HL-60/S4 (cell line): ENCODE measurements around the gene CAPZA2.
"Not testable (repeated sequence)": the region's sequence is repeated elsewhere in the genome, so short reads cannot be mapped to it uniquely, and the experiment has no call there.

ENCODE experiments used
- in situ Hi-C: fragments of 300-500 bp; cut with MboI; formaldehyde crosslinking; loops from 2 replicates; pipeline ENCODE4 v1.14.3; 2022; ENCODE audit warnings: low sequenced_read_pairs

The CAPZA2 gene

GRCh38 chr7:116952635-116953371 lies 90.4 kb downstream of the CAPZA2 start:
- in situ Hi-C loops = no loop called here

- in situ Hi-C loops = no loop called here
Measured at GRCh38 chr7:116953372-116953905, 91.1 kb downstream of the CAPZA2 start, which contains the start of gene ST7. ST7 (plus strand) TSS chr7:116953501; CDS start chr7:116953541, 40 bp downstream.

- in situ Hi-C loops = no loop called here
Measured at GRCh38 chr7:116953906-116954838, 91.8 kb downstream of the CAPZA2 start.

GRCh38 chr7:116955340-116955739 lies 93.0 kb downstream of the CAPZA2 start:
- in situ Hi-C loops = no loop called here

- in situ Hi-C loops = no loop called here
Measured at GRCh38 chr7:116955801-116956476, 93.6 kb downstream of the CAPZA2 start.

- in situ Hi-C loops = no loop called here
Measured at GRCh38 chr7:116956477-116956804, 94.1 kb downstream of the CAPZA2 start.

GRCh38 chr7:116957874-116958273 lies 95.5 kb downstream of the CAPZA2 start:
- in situ Hi-C loops = no loop called here

- in situ Hi-C loops = not testable (repeated sequence)
Measured at GRCh38 chr7:116961966-116962673, 99.7 kb downstream of the CAPZA2 start.

- in situ Hi-C loops = no loop called here
Measured at GRCh38 chr7:116963234-116963633, 100.8 kb downstream of the CAPZA2 start.

- in situ Hi-C loops = no loop called here
Measured at GRCh38 chr7:116966601-116967000, 104.2 kb downstream of the CAPZA2 start.

- in situ Hi-C loops = no loop called here
Measured at GRCh38 chr7:116967254-116967922, 105.0 kb downstream of the CAPZA2 start.

- in situ Hi-C loops = no loop called here
Measured at GRCh38 chr7:116967983-116968382, 105.6 kb downstream of the CAPZA2 start.

- in situ Hi-C loops = no loop called here
Measured at GRCh38 chr7:116968631-116969030, 106.2 kb downstream of the CAPZA2 start.

GRCh38 chr7:116969371-116969902 lies 107.0 kb downstream of the CAPZA2 start:
- in situ Hi-C loops = no loop called here

GRCh38 chr7:116970238-116970910 lies 108.0 kb downstream of the CAPZA2 start:
- in situ Hi-C loops = no loop called here

GRCh38 chr7:116971153-116971552 lies 108.8 kb downstream of the CAPZA2 start:
- in situ Hi-C loops = not testable (repeated sequence)
